Hematopoietic multipotent progenitor cell treated with erythropoietin and hydrocortisone succinate and interleukin-3 and kit ligand, for 4 days (in vitro differentiated cells): ENCODE measurements around the gene EIF1B.

Source experiments
- DNase-seq: peaks from one replicate; pipeline ENCODE4 v3.0.0-alpha.2; 2015

The EIF1B gene

GRCh38 chr3:40355410-40355809, 45.9 kb downstream of the EIF1B start:
- no peak for DNase-seq

- no peak for DNase-seq
These were observed 48.9 kb downstream of the EIF1B start for GRCh38 chr3:40358454-40358853.
